HepG2 (cell line): ENCODE measurements around the gene ABCA8. TPM values are rescaled to one million over a fixed set of nuclear protein-coding genes. Genes with fewer than 3 reads are reported as not detected.

Source experiments
- ATAC-seq: fragments of 200-7000 bp; cut with Tn5 transposase; 3 replicates; pipeline ENCODE4 v1.9.1; 2020; ENCODE audit warnings: mild to moderate bottlenecking, moderate library complexity
- BruUV-seq: library from RNA; stranded (reverse); fragments of 400-500 nt; replicated peaks from 2 replicates; lab custom pipeline; 2021; lab: Mats Ljungman, UMichigan
- CTCF ChIA-PET: fragments of 300-600 bp; formaldehyde crosslinking; extraction: SDS; loops from one replicate; lab custom pipeline; 2021; ENCODE audit warnings: low total read pairs, inconsistent platforms, low intra/inter-chr PET ratio; lab: Yijun Ruan, JAX
- POLR2A ChIA-PET: fragments of 350-600 bp; sonication (Branson Sonifier 250); formaldehyde crosslinking; loops from one replicate; lab custom pipeline; 2020; ENCODE audit warnings: antibody characterized with exemption, inconsistent platforms; lab: Yijun Ruan, JAX
- DNase-seq: peaks from one replicate; pipeline ENCODE4 v3.0.0-alpha.2; 2015; ENCODE audit warnings: low spot score
- FAIRE-seq: peaks from 3 replicates; lab custom pipeline; 2011; peaks lifted over from hg19 to GRCh38; lab: Jason Lieb, UNC
- H2AFZ ChIP-seq: one replicate; pipeline ENCODE4 v1.6.1; 2011; ENCODE audit warnings: low read length, inconsistent platforms
- H3K27ac ChIP-seq: fragments of 300-600 bp; 3 replicates; pipeline ENCODE4 v1.8.0; 2011; ENCODE audit warnings: mixed run types, mild to moderate bottlenecking, mixed read lengths, low read length, inconsistent platforms; ENCODE audit not compliant: insufficient read depth; ENCODE audit errors: extremely low read length
- H3K27me3 ChIP-seq, 2 experiments: fragments of 200-600 bp in 1 of 2; 2 replicates in 1 of 2; 3 replicates in 1 of 2; pipeline versions ENCODE4 v1.6.0 to v1.8.0; 2011; ENCODE audit warnings: low read length in 2 of 2, mild to moderate bottlenecking in 2 of 2, moderate library complexity in 2 of 2, inconsistent platforms in 1 of 2; ENCODE audit not compliant: insufficient read depth in 2 of 2, control insufficient read depth in 1 of 2
- H3K36me3 ChIP-seq, 2 experiments: fragments of 200-600 bp in 1 of 2; replicated peaks in 1 of 2; 2 replicates in 1 of 2; 3 replicates in 1 of 2; pipeline versions ENCODE4 v1.5.1 to v1.8.0; 2011; ENCODE audit warnings: low read length in 2 of 2, inconsistent platforms in 1 of 2; ENCODE audit not compliant: insufficient read depth in 2 of 2, control insufficient read depth in 1 of 2
- H3K4me1 ChIP-seq: 2 replicates; pipeline ENCODE4 v1.5.1; 2012; ENCODE audit warnings: low read length, inconsistent platforms; ENCODE audit not compliant: insufficient read depth
- H3K4me2 ChIP-seq: 2 replicates; pipeline ENCODE4 v1.6.0; 2011; ENCODE audit warnings: low read depth, low read length, inconsistent platforms
- H3K4me3 ChIP-seq, 3 experiments: fragments of 200-600 bp in 1 of 3; sonication (generic), shearing (Covaris generic) in 1 of 3; replicated peaks in 1 of 3; 2 replicates each; pipeline ENCODE4 v1.5.1; 2011 to 2016; ENCODE audit warnings: low read length in 3 of 3, inconsistent platforms in 2 of 3, low read depth in 2 of 3, mild to moderate bottlenecking in 2 of 3, control low read depth in 1 of 3, mixed read lengths in 1 of 3; ENCODE audit not compliant: insufficient read depth in 1 of 3
- H3K79me2 ChIP-seq: one replicate; pipeline ENCODE4 v1.6.1; 2011; ENCODE audit warnings: low read length, inconsistent platforms; ENCODE audit not compliant: insufficient read depth
- H3K9ac ChIP-seq: 2 replicates; pipeline ENCODE4 v1.6.0; 2011; ENCODE audit warnings: mild to moderate bottlenecking, low read depth, low read length, inconsistent platforms; ENCODE audit not compliant: insufficient read depth
- H3K9me3 ChIP-seq: 2 replicates; pipeline ENCODE4 v1.5.1; 2012; ENCODE audit warnings: mild to moderate bottlenecking, low read length
- H4K20me1 ChIP-seq: 2 replicates; pipeline ENCODE4 v1.6.0; 2011; ENCODE audit warnings: inconsistent platforms, mild to moderate bottlenecking, low read length, moderate library complexity; ENCODE audit not compliant: insufficient read depth
- CREB1 ChIP-seq, 2 experiments: fragments of 450-650 bp in 1 of 2; IDR thresholded peaks; 2 replicates each; pipeline ENCODE4 v1.6.1; 2016 to 2017; ENCODE audit warnings: control low read depth in 1 of 2, mild to moderate bottlenecking in 1 of 2, missing compliant biosample characterization in 1 of 2, missing genetic modification characterization in 1 of 2
- IRX3 ChIP-seq: sonication (generic); formaldehyde crosslinking; IDR thresholded peaks from 2 replicates; pipeline ENCODE4 v1.8.1; 2023; ENCODE audit warnings: mild to moderate bottlenecking, low read depth, missing genetic modification reagents, borderline replicate concordance
- SAFB2 ChIP-seq: sonication (generic); formaldehyde crosslinking; IDR thresholded peaks from 2 replicates; pipeline ENCODE4 v1.5.1; 2020; ENCODE audit warnings: missing genetic modification reagents, low read depth, mild to moderate bottlenecking, borderline replicate concordance
- ZBTB33 ChIP-seq: sonication (generic); formaldehyde crosslinking; IDR thresholded peaks from 2 replicates; pipeline ENCODE4 v1.4.0; 2020; ENCODE audit warnings: missing genetic modification reagents
- ZNF251 ChIP-seq: sonication (generic); formaldehyde crosslinking; IDR thresholded peaks from 2 replicates; pipeline ENCODE4 v1.9.0; 2021; ENCODE audit warnings: mild to moderate bottlenecking, missing genetic modification reagents
- ZNF382 ChIP-seq: sonication (generic); formaldehyde crosslinking; IDR thresholded peaks from 2 replicates; pipeline ENCODE4 v1.5.0; 2020; ENCODE audit warnings: missing genetic modification reagents, mild to moderate bottlenecking, borderline replicate concordance
- WGBS: methylation state at CpG from one replicate; pipeline ENCODE4 v1.1.6; 2017; ENCODE audit warnings: low lambda C conversion rate; 5-methylcytosine and 5-hydroxymethylcytosine counted together
- in situ Hi-C: cut with HindIII; loops from 2 replicates; pipeline ENCODE4 v1.10.0; 2017; ENCODE audit warnings: low pct_unique_long_range_greater_than_20kb; ENCODE audit not compliant: extremely low pct_ligation_motif_present
- intact Hi-C: fragments of 100-400 bp; cut with micrococcal nuclease; formaldehyde crosslinking; loops from one replicate; pipeline ENCODE4 v1.10.0; 2022; ENCODE audit not compliant: unreplicated experiment
- polyA plus RNA-seq, 8 experiments: library from polyadenylated mRNA; depleted of rRNA in 3 of 8; stranded (reverse) in 7 of 8; unstranded in 1 of 8; fragments of >200 nt; fragmentation: Illumina TruSeq in 4 of 8; extraction: Trizol in 4 of 8; gene quantifications; 2 replicates each; pipeline versions ENCODE4 v1.2.1 to v1.2.3, GENCODE V29; 2011 to 2016; ENCODE audit warnings: low read depth in 4 of 8, missing spikeins in 1 of 8, mixed read lengths in 1 of 8; ENCODE audit not compliant: insufficient read depth in 1 of 8
- total RNA-seq, 5 experiments: library from RNA; depleted of rRNA; stranded (reverse); fragments of >200 nt; fragmentation: Illumina TruSeq; extraction: Trizol; gene quantifications; 2 replicates each; pipeline ENCODE4 v1.2.3, GENCODE V29; 2016; ENCODE audit warnings: low read depth in 1 of 5

Gene ABCA8
- total and polyA plus RNA-seq, 2 of the 13 experiments (the other 11 are each of a cell fraction or from before 2014, with no cell fraction given): 0.05 to 0.18 TPM

DNA sequence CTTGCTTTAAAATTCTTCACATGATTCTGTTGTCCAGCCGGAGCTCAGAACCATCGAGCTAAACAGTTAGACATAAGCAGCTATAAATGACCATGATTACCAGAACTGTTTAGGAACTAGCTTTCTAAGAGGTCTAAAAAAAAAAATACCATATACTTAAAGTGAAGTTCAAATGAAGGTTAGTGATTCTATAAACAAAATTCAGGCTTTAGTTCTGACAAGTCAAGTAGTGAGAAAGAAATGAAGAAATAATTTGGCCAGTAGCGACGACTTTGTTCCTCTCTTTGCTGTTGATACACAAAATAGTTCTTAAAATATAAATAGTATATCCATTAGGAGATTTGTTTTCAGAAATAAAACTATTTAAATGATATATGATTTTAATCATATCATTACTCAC lies 27.7 kb downstream of the ABCA8 start:
- Histone ChIP-seq H3K9ac (no peak overlapping the region), H4K20me1 (no peaks in the 10 kb centered on the region), H3K4me2 (no peak overlapping the region), H3K27ac (no peak overlapping the region), H3K9me3 (no peaks in the 10 kb centered on the region), H3K4me1 (peaks cover 10% of the 10 kb centered on the region; the same call in 1 of the 2 replicates), H3K36me3 (no peaks in the 10 kb centered on the region), H3K79me2 (no peaks in the 10 kb centered on the region), H2AFZ (no peak overlapping the region), H3K4me3 (no peak overlapping the region), H3K27me3 (no peaks in the 10 kb centered on the region)
- no peak for DNase-seq
- ATAC-seq: no peak
- POLR2A ChIA-PET: no interaction called here
- in situ Hi-C loops (no loop called here), intact Hi-C loops (no loop called here)
- FAIRE-seq: no peak
- CTCF ChIA-PET: no interaction called here
- BruUV-seq: no TSS peak
- 70% methylated on average over 4 of the region's 4 CpGs for WGBS
- TF ChIP-seq ZNF251 (CRISPR knock-in tag): no peak
- no peak for TF ChIP-seq ZBTB33 (CRISPR knock-in tag)
- TF ChIP-seq SAFB2 (CRISPR knock-in tag): no peak
- no peak for TF ChIP-seq CREB1 (IDR thresholded peaks at IDR 0.05)
- TF ChIP-seq CREB1 (CRISPR knock-in tag; IDR thresholded peaks at IDR 0.05): no peak
- TF ChIP-seq IRX3 (CRISPR knock-in tag): no peak
- TF ChIP-seq ZNF382 (CRISPR knock-in tag): no peak
